Activated T-cell treated with anti-CD3 and anti-CD28 coated beads, Interleukin-2, amount 50 U/mL, for 24 hours (primary cell): ENCODE measurements around the gene SNAPC3.
"Not testable (repeated sequence)": the region's sequence is repeated elsewhere in the genome, so short reads cannot be mapped to it uniquely, and the experiment has no call there.

Experiments used
- DNase-seq: peaks from one replicate; pipeline ENCODE4 v3.0.0-alpha.2; 2020
- H3K27ac Mint-ChIP-seq: 2 replicates; pipeline ENCODE4 v1.8.0; 2020; ENCODE audit warnings: mild to moderate bottlenecking, mixed read lengths
- H3K27me3 Mint-ChIP-seq: 2 replicates; pipeline ENCODE4 v1.8.0; 2020; ENCODE audit warnings: mixed read lengths
- H3K36me3 Mint-ChIP-seq: 2 replicates; pipeline ENCODE4 v1.8.0; 2020; ENCODE audit warnings: low read depth, mixed read lengths
- H3K4me1 Mint-ChIP-seq: 2 replicates; pipeline ENCODE4 v1.8.0; 2020; ENCODE audit warnings: low read depth, mixed read lengths
- H3K4me3 Mint-ChIP-seq: 2 replicates; pipeline ENCODE4 v1.8.0; 2020; ENCODE audit warnings: mild to moderate bottlenecking, moderate library complexity, mixed read lengths
- H3K9me3 Mint-ChIP-seq: 2 replicates; pipeline ENCODE4 v1.8.0; 2020; ENCODE audit warnings: mixed read lengths

Gene SNAPC3

DNA sequence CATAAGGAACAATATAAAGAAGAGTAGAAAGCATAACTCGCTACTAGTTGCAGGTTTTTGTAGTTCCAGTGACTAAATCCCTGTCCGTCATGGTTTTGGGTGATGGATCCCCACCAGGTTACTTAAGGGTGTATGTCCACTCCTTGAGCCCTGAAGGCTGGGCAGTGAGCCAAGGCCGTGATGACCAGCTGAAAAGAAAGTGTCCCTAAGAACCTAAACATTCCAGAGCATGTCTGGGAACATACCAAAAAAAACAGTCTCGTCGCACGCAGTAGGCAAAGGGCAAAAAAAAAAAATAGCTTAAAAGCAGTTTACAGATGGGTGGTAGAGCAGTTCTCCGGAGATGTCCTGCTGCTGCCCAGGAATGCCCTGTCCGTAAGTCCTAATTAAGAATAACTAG lies 21.4 kb upstream of the SNAPC3 start:
- Mint-ChIP-seq H3K4me3 (no peak overlapping the region), H3K36me3 (no peaks in the 10 kb centered on the region)

GRCh38 chr9:15403155-15403554 lies 19.5 kb upstream of the SNAPC3 start:
- no peak for DNase-seq
- H3K4me3 Mint-ChIP-seq = no peak overlapping the region
- H3K9me3 Mint-ChIP-seq = peaks cover 15% of the 10 kb centered on the region
- no peaks in the 10 kb centered on the region for H3K36me3 Mint-ChIP-seq
- no peak overlapping the region for H3K27ac Mint-ChIP-seq
- no peaks in the 10 kb centered on the region for H3K4me1 Mint-ChIP-seq
- no peaks in the 10 kb centered on the region for H3K27me3 Mint-ChIP-seq

More for the DNA sequence above, 21.4 kb upstream of the SNAPC3 start:
- Mint-ChIP-seq H3K4me1 (no peaks in the 10 kb centered on the region), H3K27me3 (no peaks in the 10 kb centered on the region), H3K9me3 (peaks cover 15% of the 10 kb centered on the region), H3K27ac (no peak overlapping the region)
- no peak for DNase-seq

- Mint-ChIP-seq H3K36me3 (no peaks in the 10 kb centered on the region), H3K4me1 (no peaks in the 10 kb centered on the region), H3K4me3 (no peak overlapping the region), H3K9me3 (peaks cover 15% of the 10 kb centered on the region), H3K27me3 (no peaks in the 10 kb centered on the region), H3K27ac (no peak overlapping the region)
- no peak for DNase-seq
Measured at GRCh38 chr9:15404171-15404570, 18.5 kb upstream of the SNAPC3 start.

DNA sequence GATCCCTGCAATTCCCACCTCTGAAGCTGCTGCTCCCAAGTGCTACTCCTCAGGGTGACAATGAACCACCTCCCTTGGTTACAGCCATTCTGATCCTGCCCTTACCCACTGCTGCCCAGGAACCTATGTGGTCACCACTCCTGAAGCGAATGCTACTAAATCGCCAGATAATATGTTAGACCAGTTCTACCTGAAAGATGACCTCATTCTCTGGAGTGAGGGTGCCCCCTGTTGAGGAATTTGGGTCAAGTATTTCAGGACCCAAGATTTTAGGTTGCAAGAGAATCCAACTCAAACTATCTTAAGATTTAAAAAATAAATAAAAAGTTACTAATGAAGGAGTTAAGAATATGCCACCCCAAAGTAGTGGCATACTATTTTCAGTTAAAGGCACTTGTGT lies 5.8 kb upstream of the SNAPC3 start:
- Mint-ChIP-seq H3K9me3 (no peaks in the 10 kb centered on the region), H3K4me1 (peaks cover 2% of the 10 kb centered on the region), H3K36me3 (no peaks in the 10 kb centered on the region), H3K27me3 (no peaks in the 10 kb centered on the region), H3K4me3 (no peak overlapping the region), H3K27ac (no peak overlapping the region)
- DNase-seq = peak; percentile 40

GRCh38 chr9:15417626-15418025 lies 5.0 kb upstream of the SNAPC3 start:
- no peaks in the 10 kb centered on the region for H3K36me3 Mint-ChIP-seq
- no peak overlapping the region for H3K4me3 Mint-ChIP-seq
- H3K27me3 Mint-ChIP-seq = no peaks in the 10 kb centered on the region
- DNase-seq = no peak
- H3K9me3 Mint-ChIP-seq = no peaks in the 10 kb centered on the region
- H3K4me1 Mint-ChIP-seq = peaks cover 8% of the 10 kb centered on the region
- H3K27ac Mint-ChIP-seq = no peak overlapping the region

DNA sequence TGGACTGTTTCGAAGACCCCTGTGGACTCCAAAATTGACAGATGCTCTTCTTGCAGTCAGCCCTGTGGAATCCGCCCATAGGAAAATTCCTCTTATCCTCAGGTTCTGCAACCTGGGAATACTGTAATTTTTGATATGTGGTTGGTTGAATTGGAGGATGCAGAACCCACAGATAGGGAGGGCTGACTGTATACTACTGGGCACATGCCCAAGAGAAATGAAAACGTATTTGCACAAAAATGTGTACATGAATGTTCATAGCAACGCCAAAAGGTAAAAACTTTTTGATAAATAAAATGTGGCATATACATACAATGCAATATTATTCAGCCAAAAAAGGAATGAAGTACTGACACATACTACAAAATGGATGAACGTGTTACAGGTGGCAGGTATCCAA lies 1.9 kb upstream of the SNAPC3 start:
- Mint-ChIP-seq H3K27ac (no peak overlapping the region), H3K4me3 (no peak overlapping the region), H3K27me3 (no peaks in the 10 kb centered on the region), H3K9me3 (no peaks in the 10 kb centered on the region), H3K4me1 (peaks cover 27% of the 10 kb centered on the region), H3K36me3 (peaks cover 26% of the 10 kb centered on the region)
- no peak for DNase-seq

DNA sequence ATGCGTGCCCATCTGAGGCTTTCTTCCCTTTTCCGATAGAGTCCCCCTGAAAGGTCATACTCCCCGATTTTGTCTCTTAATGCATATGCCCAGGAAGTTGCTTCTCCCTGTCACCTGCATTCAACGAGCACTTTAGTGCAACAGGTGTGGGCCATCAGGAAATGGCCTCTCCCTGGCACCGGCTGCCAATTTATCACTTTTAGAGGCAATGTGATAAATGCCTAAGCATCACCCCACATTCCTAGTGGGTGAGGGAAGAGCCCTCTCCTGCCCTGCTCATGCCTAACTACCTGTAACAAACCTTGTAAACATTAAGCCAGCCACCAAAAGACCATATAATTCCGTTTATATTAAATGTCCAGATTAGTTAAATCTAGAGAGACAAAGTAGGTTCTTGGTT lies 1.1 kb upstream of the SNAPC3 start:
- H3K36me3 Mint-ChIP-seq = peaks cover 33% of the 10 kb centered on the region
- H3K27ac Mint-ChIP-seq = peak overlapping the region; percentile 93
- H3K27me3 Mint-ChIP-seq = no peaks in the 10 kb centered on the region
- H3K4me3 Mint-ChIP-seq = peak overlapping the region; percentile 94
- DNase-seq = no peak
- no peaks in the 10 kb centered on the region for H3K9me3 Mint-ChIP-seq
- H3K4me1 Mint-ChIP-seq = peaks cover 33% of the 10 kb centered on the region

GRCh38 chr9:15421990-15422371 lies 695 bp upstream of the SNAPC3 start:
- Mint-ChIP-seq H3K27me3 (no peaks in the 10 kb centered on the region), H3K36me3 (peaks cover 35% of the 10 kb centered on the region), H3K4me1 (peaks cover 36% of the 10 kb centered on the region), H3K9me3 (no peaks in the 10 kb centered on the region), H3K4me3 (peak overlapping the region; percentile 94), H3K27ac (peak overlapping the region; percentile 93)
- DNase-seq = no peak

GRCh38 chr9:15423231-15423985 lies 732 bp downstream of the SNAPC3 start:
- Mint-ChIP-seq H3K9me3 (no peaks in the 10 kb centered on the region), H3K4me3 (peak overlapping the region; percentile 94), H3K4me1 (peaks cover 41% of the 10 kb centered on the region), H3K27me3 (no peaks in the 10 kb centered on the region), H3K27ac (peak overlapping the region; percentile 93), H3K36me3 (peaks cover 44% of the 10 kb centered on the region)
- DNase-seq = no peak

DNA sequence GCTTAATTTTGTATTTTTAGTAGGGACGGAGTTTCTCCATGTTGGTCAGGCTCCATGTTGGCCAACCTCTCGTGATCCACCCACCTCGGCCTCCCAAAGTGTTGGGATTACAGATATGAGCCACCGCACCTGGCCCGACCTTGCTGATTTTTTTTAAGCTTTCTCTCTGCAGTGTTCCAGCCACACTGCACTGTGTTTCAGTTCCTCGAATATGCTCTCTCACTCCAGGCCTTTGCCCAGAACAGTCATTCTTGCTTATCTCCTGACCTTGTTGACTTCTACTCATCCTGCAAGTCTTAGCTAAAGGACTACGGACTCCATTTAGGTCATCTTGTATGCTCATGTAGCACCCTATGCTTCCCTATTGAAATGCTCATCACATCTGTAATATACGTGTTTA lies 3.3 kb downstream of the SNAPC3 start:
- Mint-ChIP-seq H3K9me3 (no peaks in the 10 kb centered on the region), H3K27me3 (no peaks in the 10 kb centered on the region), H3K4me1 (peaks cover 62% of the 10 kb centered on the region), H3K27ac (no peak overlapping the region), H3K4me3 (no peak overlapping the region), H3K36me3 (peaks cover 70% of the 10 kb centered on the region)
- no peak for DNase-seq

DNA sequence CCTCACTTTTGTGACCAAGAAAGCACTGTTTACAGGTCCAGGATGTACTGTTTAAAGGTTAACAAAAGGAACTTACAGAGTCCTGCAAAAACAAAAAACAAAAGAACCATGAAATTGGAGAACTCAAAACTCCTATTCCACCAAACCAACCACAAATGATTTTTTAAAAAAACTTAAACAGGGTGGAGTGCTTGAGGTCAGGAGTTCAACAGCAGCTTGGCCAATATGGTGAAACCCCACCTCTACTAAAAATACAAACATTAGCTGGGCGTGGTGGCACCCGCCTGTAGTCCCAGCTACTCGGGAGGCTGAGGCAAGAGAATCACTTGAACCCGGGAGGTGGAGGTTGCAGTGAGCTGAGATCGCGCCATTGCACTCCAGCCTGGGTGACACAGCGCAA lies 5.0 kb downstream of the SNAPC3 start:
- peaks cover 77% of the 10 kb centered on the region for H3K36me3 Mint-ChIP-seq
- peaks cover 60% of the 10 kb centered on the region for H3K4me1 Mint-ChIP-seq

DNA sequence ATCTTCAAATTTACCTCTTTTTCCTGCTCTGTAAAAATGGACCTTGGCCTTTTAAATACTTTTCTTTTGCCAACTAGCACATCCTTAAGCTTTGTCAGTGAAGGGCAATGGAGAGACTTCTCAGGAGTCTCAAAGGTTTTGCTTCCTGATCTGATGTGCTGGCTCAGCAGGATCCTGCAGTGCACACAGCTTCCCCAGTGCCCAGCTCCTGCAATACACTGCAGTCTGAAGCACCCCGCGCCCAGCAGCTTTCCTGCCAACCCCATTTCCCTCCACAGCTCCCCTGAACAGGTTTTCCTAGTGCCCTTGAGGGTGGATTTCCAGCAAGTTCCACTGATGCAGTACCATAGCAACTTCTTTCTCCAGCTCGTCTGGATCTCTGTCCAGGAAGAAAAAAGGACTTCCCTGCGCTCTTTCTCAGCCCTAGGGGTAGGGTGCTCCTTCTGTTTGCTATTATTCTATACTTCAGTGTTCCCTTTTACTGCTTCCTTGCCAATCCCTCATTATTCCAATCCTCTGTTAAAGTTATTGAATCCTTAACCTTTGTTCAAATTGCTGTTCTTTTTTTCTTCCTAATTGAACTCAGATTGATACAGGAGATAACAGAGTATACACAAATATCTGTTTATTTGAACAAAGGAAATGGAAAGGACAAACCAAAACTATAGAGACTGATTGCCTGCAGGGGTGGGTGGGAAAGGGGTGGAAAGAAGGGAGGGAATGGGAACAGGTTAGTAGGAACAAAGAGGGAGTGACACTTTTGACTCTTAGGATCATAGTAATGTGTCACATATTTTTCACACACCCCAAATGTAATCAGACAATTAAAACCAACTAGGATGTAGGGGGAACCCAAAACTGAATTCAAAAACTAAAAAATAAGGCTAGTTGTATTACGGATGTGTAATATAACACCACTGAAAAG lies 8.5 kb downstream of the SNAPC3 start:
- H3K4me3 Mint-ChIP-seq = no peak overlapping the region
- H3K36me3 Mint-ChIP-seq = peaks cover 79% of the 10 kb centered on the region
- DNase-seq = no peak
- H3K27ac Mint-ChIP-seq = peak overlapping the region; percentile 63
- peaks cover 49% of the 10 kb centered on the region for H3K4me1 Mint-ChIP-seq
- H3K9me3 Mint-ChIP-seq = no peaks in the 10 kb centered on the region
- no peaks in the 10 kb centered on the region for H3K27me3 Mint-ChIP-seq

More for the DNA sequence above, 5.0 kb downstream of the SNAPC3 start:
- H3K27ac Mint-ChIP-seq, H3K27me3 Mint-ChIP-seq, DNase-seq, H3K4me3 Mint-ChIP-seq, H3K9me3 Mint-ChIP-seq: not testable (repeated sequence)

GRCh38 chr9:15433191-15433590 lies 10.5 kb downstream of the SNAPC3 start:
- DNase-seq = no peak
- Mint-ChIP-seq H3K9me3 (no peaks in the 10 kb centered on the region), H3K27ac (no peak overlapping the region), H3K36me3 (peaks cover 85% of the 10 kb centered on the region), H3K4me1 (peaks cover 51% of the 10 kb centered on the region), H3K27me3 (no peaks in the 10 kb centered on the region), H3K4me3 (no peak overlapping the region)

GRCh38 chr9:15433661-15434060 lies 11.0 kb downstream of the SNAPC3 start:
- no peak overlapping the region for H3K4me3 Mint-ChIP-seq
- no peak for DNase-seq
- peaks cover 52% of the 10 kb centered on the region for H3K4me1 Mint-ChIP-seq
- no peaks in the 10 kb centered on the region for H3K27me3 Mint-ChIP-seq
- H3K27ac Mint-ChIP-seq = no peak overlapping the region
- no peaks in the 10 kb centered on the region for H3K9me3 Mint-ChIP-seq
- H3K36me3 Mint-ChIP-seq = peaks cover 85% of the 10 kb centered on the region

DNA sequence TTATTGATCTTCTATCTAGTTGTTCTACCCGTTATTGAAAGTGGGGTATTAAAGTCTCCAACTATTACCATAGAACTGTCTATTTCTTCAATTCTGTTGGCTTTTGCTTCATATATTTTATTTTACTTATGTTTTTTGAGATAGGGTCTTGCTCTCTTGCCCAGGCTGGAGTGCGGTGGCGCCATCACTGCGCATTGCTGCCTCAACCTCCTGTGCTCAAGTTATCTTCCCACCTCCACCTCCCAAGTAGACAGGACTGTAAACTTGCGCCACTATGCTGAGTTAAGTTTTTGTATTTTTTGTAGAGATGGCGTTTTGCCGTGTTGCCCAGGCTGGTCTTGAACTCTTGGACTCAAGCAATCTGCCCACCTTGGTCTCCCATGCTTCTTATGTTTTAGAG lies 16.2 kb downstream of the SNAPC3 start:
- H3K36me3 Mint-ChIP-seq = peaks cover 83% of the 10 kb centered on the region
- peaks cover 22% of the 10 kb centered on the region for H3K4me1 Mint-ChIP-seq
- no peaks in the 10 kb centered on the region for H3K27me3 Mint-ChIP-seq
- no peak for DNase-seq
- no peaks in the 10 kb centered on the region for H3K9me3 Mint-ChIP-seq
- H3K27ac Mint-ChIP-seq = no peak overlapping the region
- H3K4me3 Mint-ChIP-seq = no peak overlapping the region
